ENCODE measurements around the gene ASGR1. TPM values are rescaled to one million over a fixed set of nuclear protein-coding genes. Genes with fewer than 3 reads are reported as not detected.
"Not testable (repeated sequence)": the region's sequence is repeated elsewhere in the genome, so short reads cannot be mapped to it uniquely, and the experiment has no call there.

The ASGR1 gene
- total and polyA plus RNA-seq, 2 experiments from 2014 or later, result 0.75 to 0.97 TPM

DNA sequence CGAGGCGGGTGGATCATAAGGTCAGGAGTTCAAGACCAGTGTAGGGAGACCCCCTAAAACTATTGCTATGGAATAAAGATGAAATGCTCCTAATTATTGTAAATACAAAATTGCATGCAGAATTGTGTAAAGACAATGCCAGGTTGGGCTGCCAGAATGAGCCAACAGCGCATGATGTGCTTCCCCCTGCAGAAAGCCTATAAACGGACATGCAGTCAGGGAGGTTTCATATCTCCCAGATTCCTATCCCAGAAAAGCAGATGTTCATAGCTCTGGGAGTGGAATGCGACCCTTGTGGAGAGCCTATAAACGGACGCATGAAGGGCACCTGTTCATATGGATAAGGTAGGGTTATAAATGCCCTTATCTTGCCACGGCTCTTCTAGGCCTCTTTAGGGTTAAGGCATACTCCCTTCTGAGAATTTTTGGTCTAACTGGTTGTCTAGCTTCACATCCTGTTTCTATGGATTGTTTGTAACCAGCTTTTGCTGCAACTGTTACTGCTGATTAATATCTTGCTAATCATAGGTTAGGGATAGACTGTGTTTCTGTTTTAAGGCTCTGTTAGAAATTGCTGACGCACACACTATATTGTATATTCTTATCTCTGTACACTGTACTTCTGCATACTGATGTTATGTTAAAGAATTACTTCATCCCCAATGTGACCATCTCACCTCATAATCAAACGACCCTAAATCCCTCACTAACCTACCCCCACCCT is 10.2 kb downstream of the ASGR1 start:
- H3K4me3 ChIP-seq; H3K27ac ChIP-seq; H3K79me2 ChIP-seq (ENCODE audit: insufficient read depth); H2AFZ ChIP-seq; H3K4me2 ChIP-seq (ENCODE audit: unreplicated experiment); H3K9me2 ChIP-seq (ENCODE audit: insufficient read depth); H4K20me1 ChIP-seq (ENCODE audit: insufficient read depth); H3K9me3 ChIP-seq (ENCODE audit: low read depth); H3K36me3 ChIP-seq (ENCODE audit: low read depth); H3K9ac ChIP-seq; H3K4me1 ChIP-seq (ENCODE audit: insufficient read depth); H3F3A ChIP-seq (ENCODE audit: insufficient read depth); in situ Hi-C loops (cut with MboI); DNase-seq; H3K27me3 ChIP-seq (replicated peaks; ENCODE audit: insufficient read depth): not testable (repeated sequence)
- 83 to 88% methylated on average over 10 of the region's 10 CpGs for WGBS, 2 experiments (ENCODE audit: low coverage in 1 of 2, low lambda C conversion rate in 2 of 2, missing lambda C conversion rate in 2 of 2)

DNA sequence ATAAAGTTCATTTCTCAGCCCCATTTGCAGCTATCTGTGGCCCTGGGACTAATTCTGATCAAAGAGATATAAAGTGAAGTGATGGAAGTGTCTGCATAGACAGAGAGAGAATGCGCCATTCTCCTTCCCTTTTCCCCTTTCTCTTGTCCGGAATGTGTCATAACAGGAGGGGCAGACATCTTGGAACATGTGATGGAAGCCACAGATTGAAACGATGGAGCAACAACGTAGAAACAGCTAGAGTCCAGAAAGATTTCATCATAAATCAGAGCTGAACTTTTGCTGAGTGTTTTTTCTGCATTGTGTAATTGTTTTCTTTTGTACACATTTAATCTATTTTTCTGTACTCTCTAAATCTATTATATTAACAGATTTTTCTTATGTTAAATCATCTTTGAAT is 11.3 kb downstream of the ASGR1 start:
- no peaks in the 10 kb centered on the region for H3K27me3 ChIP-seq (replicated peaks; ENCODE audit: insufficient read depth)
- H4K20me1 ChIP-seq (ENCODE audit: insufficient read depth), result no peaks in the 10 kb centered on the region
- H3K79me2 ChIP-seq (ENCODE audit: insufficient read depth), result no peaks in the 10 kb centered on the region
- no peaks in the 10 kb centered on the region for H3F3A ChIP-seq (ENCODE audit: insufficient read depth)
- H3K4me1 ChIP-seq (ENCODE audit: insufficient read depth), result no peaks in the 10 kb centered on the region
- 0 out of 2 replicates have a peak overlapping the region, but pooled peaks have one; percentile 14 for H3K27ac ChIP-seq
- no peak overlapping the region for H3K9ac ChIP-seq
- no peaks in the 10 kb centered on the region for H3K9me2 ChIP-seq (ENCODE audit: insufficient read depth)
- TF ChIP-seq EZH2 (IDR thresholded peaks at IDR 0.05; ENCODE audit: insufficient read depth, poor library complexity, severe bottlenecking) (no peak), EZH2phosphoT487 (IDR thresholded peaks at IDR 0.05; ENCODE audit: insufficient read depth, low read depth) (no peak)
- peak; percentile 79 for DNase-seq
- H3K9me3 ChIP-seq (ENCODE audit: low read depth), result no peaks in the 10 kb centered on the region
- in situ Hi-C loops (cut with MboI), result no loop called here
- WGBS, 2 experiments (ENCODE audit: low coverage in 1 of 2, low lambda C conversion rate in 2 of 2, missing lambda C conversion rate in 2 of 2), result 2 to 9% methylated on average over 4 of the region's 4 CpGs
- H3K4me3 ChIP-seq, result no peak overlapping the region
- H2AFZ ChIP-seq, result peak overlapping the region; percentile 72
- H3K36me3 ChIP-seq (ENCODE audit: low read depth), result no peaks in the 10 kb centered on the region
- no peak overlapping the region for H3K4me2 ChIP-seq (ENCODE audit: unreplicated experiment)

DNA sequence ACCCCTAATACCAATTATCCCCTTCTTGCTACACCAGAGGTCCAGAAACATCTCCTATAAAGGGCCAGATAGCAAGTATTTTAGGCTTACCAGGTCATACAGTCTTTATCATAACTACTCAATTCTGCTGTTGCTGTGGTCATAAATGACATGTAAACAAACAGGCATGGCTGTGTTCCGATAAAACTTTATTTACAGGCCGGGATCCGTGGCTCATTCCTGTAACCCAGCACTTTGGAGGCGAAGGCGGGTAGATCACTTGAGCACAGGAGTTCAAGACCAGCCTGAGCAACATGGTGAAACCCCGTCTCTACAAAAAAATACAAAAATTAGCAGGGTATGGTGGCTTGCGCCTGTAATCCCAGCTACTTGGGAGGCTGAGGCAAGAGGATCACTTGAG is 12.3 kb downstream of the ASGR1 start:
- Histone ChIP-seq H3K27ac (no peak overlapping the region), H2AFZ (no peak overlapping the region), H3K79me2 (ENCODE audit: insufficient read depth) (no peaks in the 10 kb centered on the region), H3K9ac (no peak overlapping the region), H3K4me2 (ENCODE audit: unreplicated experiment) (no peak overlapping the region), H3K4me3 (no peak overlapping the region), H3K36me3 (ENCODE audit: low read depth) (no peaks in the 10 kb centered on the region), H3K9me2 (ENCODE audit: insufficient read depth) (no peaks in the 10 kb centered on the region), H4K20me1 (ENCODE audit: insufficient read depth) (no peaks in the 10 kb centered on the region), H3F3A (ENCODE audit: insufficient read depth) (no peaks in the 10 kb centered on the region), H3K4me1 (ENCODE audit: insufficient read depth) (no peaks in the 10 kb centered on the region), H3K27me3 (replicated peaks; ENCODE audit: insufficient read depth) (no peaks in the 10 kb centered on the region), H3K9me3 (ENCODE audit: low read depth) (no peaks in the 10 kb centered on the region)
- TF ChIP-seq EZH2 (IDR thresholded peaks at IDR 0.05; ENCODE audit: insufficient read depth, poor library complexity, severe bottlenecking), result no peak
- no peak for TF ChIP-seq EZH2phosphoT487 (IDR thresholded peaks at IDR 0.05; ENCODE audit: insufficient read depth, low read depth)
- WGBS, 2 experiments (ENCODE audit: low coverage in 1 of 2, low lambda C conversion rate in 2 of 2, missing lambda C conversion rate in 2 of 2), result 69% methylated on average over 7 of the region's 7 CpGs
- no peak for DNase-seq
- in situ Hi-C loops (cut with MboI), result no loop called here

DNA sequence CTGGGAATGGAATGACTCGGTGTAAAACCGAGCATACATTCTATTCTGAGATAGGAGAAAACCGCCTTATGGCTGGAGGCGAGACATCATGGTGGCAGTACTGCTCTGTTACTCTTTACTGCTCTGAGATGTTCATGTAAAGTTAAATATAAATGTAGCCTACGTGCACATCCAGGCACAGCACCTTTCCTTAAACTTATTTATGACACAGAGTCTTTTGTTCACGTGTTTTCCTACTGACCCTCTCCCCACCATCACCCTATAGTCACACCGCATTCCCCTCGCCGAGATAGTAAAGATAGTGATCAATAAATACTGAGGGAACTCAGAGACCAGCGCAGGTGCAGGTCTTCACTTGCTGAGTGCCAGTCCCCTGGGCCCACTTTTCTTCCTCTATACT is 19.6 kb downstream of the ASGR1 start:
- H4K20me1 ChIP-seq (ENCODE audit: insufficient read depth); in situ Hi-C loops (cut with MboI); H3K36me3 ChIP-seq (ENCODE audit: low read depth); H3K9me3 ChIP-seq (ENCODE audit: low read depth); H3F3A ChIP-seq (ENCODE audit: insufficient read depth); H3K9me2 ChIP-seq (ENCODE audit: insufficient read depth); DNase-seq; H3K27ac ChIP-seq; H3K4me3 ChIP-seq; H3K4me1 ChIP-seq (ENCODE audit: insufficient read depth); H3K79me2 ChIP-seq (ENCODE audit: insufficient read depth); H3K4me2 ChIP-seq (ENCODE audit: unreplicated experiment); H2AFZ ChIP-seq; H3K9ac ChIP-seq: not testable (repeated sequence)
- H3K27me3 ChIP-seq (replicated peaks; ENCODE audit: insufficient read depth), result peaks cover 14% of the 10 kb centered on the region
- 43 to 50% methylated on average over 10 of the region's 10 CpGs for WGBS, 2 experiments (ENCODE audit: low coverage in 1 of 2, low lambda C conversion rate in 2 of 2, missing lambda C conversion rate in 2 of 2)

DNA sequence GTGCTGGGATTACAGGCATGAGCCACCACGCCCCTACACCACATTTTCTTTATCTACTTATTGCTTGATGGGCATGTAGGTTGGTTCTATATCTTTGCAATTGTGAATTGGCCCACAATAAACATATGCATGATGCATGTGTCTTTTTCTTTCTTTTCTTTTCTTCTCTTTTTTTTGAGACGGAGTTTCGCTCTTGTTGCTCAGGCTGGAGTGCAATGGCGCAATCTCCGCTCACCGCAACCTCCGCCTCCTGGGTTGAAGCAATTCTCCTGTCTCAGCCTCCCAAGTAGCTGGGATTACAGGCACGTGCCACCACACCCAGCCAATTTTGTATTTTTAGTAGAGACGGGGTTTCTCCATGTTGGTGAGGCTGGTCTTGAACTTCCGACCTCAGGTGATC is 20.7 kb downstream of the ASGR1 start:
- H4K20me1 ChIP-seq (ENCODE audit: insufficient read depth); H3F3A ChIP-seq (ENCODE audit: insufficient read depth); H3K4me2 ChIP-seq (ENCODE audit: unreplicated experiment); H3K4me3 ChIP-seq; H3K9ac ChIP-seq; H3K27ac ChIP-seq; H3K4me1 ChIP-seq (ENCODE audit: insufficient read depth); H3K36me3 ChIP-seq (ENCODE audit: low read depth); in situ Hi-C loops (cut with MboI); H3K79me2 ChIP-seq (ENCODE audit: insufficient read depth); H2AFZ ChIP-seq; H3K9me3 ChIP-seq (ENCODE audit: low read depth); H3K9me2 ChIP-seq (ENCODE audit: insufficient read depth); DNase-seq: not testable (repeated sequence)
- peaks cover 20% of the 10 kb centered on the region for H3K27me3 ChIP-seq (replicated peaks; ENCODE audit: insufficient read depth)
- 61 to 66% methylated on average over 8 to 10 of the region's 10 CpGs for WGBS, 2 experiments (ENCODE audit: low coverage in 1 of 2, low lambda C conversion rate in 2 of 2, missing lambda C conversion rate in 2 of 2)
